Cerebellar nuclear complex (tissue), 1 donor: Measurements from ENCODE around the gene ALDH4A1.

Experiments used
- DNase-seq, 2 experiments: peaks; one replicate each; lab custom pipeline; 2025; lab: John Stamatoyannopoulos, UW

Gene ALDH4A1

DNA sequence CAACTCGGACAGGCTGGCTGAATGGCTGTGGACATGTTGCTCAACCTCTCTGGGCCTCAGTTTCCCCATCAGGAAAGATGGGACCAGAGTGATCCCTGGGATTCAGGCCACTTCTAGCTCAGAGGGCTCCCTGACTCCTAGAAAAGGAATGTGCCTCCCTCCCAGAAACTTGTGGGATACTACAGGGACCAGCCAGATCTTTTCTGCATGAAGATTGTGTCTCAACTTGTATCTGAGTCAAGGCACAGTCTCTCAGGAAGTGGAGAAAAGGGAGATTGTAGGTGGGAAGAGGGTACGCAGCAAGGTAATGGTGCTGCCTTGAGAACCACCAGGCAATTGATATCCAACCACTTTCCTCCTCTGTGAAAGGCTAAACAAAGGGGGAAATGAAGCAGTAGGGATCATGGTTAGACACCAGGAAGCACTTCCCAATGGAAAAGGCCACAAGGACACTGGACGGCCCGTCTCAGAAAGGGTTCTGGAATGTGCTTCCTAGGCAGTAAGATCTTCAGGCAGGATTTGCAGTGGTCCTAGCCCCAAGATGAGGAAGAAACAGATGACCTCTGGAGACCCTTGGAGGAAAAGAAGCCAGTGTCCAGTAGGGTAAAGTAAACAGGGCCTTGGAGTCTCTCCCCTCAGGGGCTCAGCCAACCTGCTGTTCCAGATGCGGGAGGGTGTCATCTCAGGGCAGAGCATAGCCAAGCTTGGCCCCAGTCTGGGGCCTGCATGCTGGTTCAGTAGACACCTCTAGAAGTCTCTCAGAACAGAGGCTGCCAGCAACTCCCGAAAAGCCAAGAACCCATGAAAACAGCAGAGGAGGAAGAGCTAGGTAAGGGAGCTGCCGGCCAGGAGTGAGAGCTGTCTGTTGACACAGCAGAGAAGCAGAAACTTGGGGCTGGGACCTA is 37.3 kb upstream of the ALDH4A1 start:
- no peak for DNase-seq

DNA sequence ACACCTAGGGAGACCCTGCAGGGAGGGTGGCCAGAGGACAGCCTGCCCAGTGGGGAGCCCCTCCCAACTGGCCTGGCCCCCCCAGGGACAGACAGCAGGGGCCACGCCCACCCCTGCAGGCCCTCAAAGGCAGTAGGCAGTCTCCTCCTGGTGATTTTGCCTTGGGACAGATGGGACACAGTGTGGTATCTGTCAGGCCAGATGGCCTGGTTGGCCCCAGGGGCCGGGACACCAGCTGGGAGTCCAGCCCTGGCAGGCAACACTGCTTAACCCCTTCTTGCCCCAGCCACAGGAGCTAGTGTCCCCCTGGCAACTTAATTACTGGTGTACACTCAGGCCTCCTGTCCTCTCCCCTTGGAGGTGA is 36.3 kb upstream of the ALDH4A1 start:
- DNase-seq: no peak

DNA sequence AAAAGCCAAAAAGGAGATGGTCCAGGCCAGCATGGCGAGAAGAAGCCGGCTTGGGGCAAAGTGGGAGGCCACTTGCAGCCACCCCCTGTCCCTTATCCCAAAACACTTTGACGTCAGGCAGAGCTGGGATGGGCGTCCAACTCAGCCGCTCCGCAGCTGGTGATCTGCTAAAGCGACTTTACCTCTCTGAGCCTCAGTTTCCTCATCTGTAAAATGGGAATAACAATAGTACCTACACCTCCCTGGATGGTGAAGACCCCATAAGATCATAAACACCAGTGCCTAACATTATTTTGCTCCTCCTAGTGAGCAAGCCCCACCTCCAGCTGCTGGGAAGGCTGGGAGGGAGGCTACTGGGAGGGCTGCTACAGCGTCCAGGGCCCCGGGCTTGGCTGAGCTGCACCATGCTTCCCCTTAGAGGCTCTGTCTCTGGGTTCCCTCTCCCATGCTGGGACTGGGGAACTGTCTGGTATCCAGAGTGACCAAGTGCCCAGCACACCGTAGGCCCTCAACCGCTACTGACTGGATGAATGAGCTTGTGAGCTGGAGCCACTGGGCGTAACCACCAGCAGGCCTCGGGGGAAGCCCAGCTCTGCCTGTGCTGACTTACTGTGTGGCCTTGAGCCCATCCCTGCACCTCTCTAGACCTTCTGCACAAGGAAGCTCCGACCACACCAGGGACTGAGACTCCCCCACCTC is 35.8 kb upstream of the ALDH4A1 start:
- DNase-seq: no peak

DNA sequence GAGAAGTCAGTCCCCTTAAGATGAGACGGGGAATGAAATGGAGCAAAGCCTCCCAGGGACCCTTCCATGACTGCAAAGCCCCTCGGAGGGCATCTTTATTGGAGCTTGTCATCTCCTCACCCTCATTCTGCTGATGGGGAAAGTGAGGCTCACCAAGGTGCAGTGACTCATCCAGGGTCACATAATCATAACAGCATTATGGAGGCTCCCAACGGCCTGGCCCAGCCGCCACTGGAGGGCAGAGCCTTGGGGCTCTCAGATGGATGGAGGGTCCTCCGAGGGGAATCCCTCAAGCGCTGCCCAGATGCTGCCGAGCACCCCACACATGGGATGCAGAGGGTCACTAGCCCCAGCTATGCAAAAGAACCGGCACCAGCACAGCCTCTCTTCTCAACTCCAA is 35.2 kb upstream of the ALDH4A1 start:
- DNase-seq: no peak

DNA sequence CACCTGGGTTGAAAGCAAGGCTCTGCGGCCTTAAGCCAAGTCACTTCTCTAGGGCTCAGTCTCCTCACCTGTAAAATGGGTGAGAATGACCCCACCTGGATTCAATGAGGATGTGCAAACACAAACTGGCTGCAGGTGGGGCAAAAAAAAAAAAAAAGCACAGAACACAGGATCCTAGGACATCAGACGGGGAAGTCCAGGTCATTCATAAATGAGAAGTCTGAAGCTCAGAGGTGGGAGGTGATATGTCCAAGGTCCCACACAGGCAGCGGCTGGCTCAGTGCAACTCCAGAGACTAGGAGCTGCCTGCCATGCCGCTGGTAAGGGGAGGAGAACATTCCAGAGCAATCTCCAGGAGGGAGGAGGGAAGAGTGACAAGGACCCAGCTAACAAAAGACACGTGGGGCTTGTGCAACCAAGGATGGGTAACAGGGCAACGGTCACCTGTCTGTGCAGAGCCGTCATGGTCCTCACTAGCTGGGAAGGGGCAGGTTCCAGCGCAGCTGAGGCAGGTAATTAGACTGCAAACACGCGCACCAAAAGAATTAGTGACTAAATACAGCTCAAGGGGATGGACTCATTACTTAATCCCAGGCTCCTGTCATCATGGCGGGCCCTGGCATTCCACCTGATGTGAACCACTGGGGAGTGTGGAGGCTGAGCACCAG is 34.6 kb upstream of the ALDH4A1 start:
- DNase-seq: no peak

DNA sequence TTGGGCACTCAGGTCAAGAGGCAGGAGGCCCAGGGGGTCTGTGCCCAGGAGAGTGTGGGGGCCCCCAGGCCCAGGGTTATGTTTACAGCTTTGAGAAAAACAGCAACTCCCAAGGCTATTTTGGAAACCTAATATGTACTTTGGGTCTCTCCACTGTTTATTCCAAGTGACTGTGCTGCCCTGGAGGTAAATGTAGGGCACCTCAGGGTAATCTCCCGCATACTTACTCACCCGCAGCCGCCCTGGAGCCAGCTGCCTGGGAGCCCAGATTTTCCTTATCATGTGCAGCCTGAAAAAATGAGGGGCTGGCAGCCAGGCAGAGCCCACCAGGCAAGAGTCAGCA is 34.1 kb upstream of the ALDH4A1 start:
- no peak for DNase-seq

DNA sequence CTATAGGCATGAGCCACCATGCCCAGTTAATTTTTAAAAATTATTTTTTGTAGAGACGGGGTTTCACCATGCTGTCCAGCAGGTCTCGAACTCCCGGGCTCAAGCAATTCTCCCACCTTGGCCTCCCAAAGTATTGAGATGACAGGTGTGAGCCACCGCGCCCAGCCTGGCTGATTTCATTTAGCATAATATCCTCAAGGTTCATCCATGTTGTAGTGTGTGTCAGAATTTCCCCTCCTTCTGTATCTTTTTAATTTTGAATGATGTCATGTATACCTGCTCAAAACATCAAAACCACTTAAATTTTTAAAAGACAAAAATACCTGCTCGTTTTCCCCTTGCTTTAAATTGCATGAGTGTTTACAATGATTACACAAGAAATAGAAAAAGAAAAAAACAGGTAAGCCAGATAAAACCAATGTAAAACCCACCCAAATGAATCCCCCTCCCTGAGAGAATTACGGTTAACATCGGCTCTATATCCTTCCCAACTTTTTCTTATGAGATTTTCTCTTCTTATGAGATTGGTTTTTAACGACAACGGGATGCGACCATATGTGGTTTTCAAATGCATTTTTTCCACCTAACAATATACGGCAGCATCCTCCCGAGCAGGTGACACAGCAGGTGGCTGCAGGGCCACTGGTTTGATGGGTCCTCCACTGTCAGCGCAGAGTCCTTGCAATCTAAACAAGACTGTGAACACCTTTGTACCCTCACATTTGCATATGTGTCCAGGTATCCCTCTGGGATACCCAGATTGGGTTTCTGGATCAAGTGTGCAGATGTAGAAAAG is 32.0 kb upstream of the ALDH4A1 start:
- no peak for DNase-seq

DNA sequence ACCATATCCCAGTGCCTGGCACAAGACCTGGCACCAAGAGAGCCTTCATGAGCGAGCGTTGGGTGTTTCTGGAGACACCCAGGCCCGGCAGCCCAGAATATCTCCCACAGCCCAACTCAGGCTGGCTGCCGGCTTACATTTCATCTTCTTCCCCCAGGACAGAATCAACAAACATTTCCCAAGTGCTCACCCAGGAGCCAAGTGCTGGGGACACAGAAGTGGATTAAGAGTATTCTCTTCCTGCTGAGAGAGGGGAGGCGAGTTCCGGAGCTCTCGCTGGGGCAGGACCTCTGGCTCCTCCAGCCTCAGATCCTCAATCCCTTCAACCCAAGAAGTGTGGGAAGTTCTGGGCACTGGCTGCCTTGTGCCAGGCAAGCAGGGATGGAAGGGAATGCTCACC is 30.5 kb upstream of the ALDH4A1 start:
- no peak for DNase-seq

DNA sequence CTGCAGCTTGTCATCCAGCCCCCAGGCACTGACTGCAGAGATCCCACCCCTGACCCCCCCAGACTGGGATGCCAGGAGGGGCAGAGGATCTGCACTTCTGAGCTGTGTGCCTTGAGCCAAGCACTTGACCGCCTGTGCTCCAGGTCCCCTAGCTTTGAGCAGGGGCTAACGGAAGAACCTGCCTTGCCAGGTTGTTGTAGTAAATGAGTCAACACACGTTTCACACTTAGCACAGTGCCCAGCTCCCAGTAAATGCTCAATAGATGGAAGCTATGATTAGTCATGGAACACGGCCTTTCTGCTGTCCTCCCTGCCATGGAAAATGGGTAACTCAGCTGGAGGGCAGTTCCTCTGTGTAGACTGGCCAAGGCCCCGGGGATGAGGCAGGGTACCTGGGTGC is 30.0 kb upstream of the ALDH4A1 start:
- no peak for DNase-seq

DNA sequence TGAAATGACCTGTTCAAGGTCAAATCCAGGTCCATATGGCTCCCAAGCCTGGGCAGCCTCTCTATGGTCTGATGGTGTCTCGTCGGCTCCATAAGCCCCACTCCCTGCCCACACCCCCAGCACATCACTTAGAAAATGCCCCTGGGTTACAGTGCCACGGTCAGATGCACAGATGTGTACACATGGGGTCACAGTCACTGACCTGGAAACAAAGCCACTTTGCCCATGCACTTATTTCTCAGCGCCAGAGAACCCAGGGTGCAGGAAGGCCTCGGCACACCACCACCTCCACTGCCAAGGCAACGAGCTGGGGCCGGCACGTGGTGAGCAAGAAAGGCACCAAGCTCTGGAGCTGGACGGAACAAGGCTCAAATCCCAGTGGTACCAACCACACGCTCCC is 29.4 kb upstream of the ALDH4A1 start:
- DNase-seq: no peak

DNA sequence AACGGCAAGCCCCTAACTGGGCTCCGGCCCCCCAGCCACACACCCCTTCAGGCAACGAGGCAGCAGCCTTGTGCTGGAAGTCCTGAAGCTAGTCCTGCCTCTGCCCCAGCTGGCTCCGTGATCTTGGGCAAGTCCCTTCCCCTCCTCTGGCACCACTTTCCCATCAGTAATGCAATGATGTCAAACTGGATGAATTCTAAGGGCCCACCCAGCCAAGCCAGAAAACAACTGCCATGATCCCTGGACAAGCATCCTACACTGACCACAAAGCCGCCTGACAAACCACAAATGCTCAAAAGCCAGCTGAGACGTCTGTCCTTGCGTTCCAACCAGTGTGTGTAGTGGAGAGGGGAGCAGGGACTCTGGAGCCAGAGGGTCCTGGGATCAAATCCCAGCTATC is 27.3 kb upstream of the ALDH4A1 start:
- DNase-seq: no peak

DNA sequence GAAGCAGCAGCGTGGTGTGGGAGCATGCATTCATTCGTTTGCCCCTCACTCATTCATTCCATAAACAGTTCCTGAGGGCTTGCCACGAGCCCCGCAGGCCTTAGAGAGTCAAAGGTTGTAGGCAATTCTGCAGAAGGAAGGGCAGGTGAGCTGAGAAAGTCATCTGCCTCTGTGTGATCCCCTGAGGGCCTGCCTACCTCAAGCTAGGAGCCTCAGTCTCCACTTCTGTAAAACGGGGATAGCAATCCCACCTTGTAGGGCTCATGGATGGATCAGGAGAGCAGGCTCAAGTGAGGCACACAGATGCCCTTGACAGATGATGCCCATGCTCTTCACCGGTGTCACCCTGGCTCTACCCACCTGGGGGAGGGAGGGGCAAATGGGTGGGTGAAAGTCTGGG is 26.6 kb upstream of the ALDH4A1 start:
- DNase-seq: no peak

DNA sequence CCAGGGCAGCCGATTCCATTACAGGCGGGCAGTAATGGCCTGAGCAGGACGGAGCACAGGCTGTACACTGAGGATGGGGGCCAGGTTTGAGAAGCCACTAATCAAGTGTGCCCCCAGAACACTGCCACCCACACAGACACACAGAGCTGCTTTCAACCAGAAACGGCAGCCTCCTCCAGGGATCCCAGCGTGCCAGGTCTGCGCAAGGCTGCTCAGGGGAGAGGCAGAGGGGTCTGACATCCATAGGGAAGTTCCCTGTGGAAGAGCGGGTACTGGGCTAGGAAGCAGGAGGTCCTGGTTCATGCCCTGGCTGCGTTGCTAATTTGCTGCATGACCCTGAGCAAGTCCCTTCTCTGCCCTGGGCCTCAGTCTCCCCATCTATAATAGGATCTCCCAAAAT is 26.1 kb upstream of the ALDH4A1 start:
- DNase-seq: no peak

DNA sequence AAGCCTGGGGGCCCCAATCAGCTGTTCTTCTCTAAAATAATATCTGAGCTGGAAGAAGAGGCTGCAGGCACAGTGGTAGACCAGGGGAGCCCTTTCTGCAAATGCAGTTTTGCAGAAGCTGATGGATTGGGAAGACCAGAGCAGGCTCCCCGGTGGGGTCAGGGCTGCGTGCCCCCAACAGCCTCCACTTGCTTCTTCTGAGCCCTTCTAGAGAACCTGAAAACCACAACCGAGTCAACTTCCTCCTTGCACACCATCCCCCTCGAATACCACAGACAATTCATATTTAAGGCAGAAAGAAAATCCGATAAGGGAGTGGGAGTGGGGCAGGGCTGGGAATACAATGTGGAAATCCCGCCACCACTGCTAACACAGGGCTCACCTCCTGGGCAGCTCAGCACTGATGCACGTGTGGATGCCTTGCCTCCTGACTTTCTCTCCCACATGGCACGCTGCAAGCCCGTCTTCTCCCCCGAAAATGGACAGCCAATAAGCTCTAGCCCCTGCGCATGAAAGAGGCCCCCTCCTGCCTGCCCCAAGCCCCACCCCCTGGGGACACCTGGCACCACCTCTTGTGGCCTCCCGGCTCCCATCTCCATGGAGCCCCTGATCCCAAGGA is 25.4 kb upstream of the ALDH4A1 start:
- DNase-seq: no peak

DNA sequence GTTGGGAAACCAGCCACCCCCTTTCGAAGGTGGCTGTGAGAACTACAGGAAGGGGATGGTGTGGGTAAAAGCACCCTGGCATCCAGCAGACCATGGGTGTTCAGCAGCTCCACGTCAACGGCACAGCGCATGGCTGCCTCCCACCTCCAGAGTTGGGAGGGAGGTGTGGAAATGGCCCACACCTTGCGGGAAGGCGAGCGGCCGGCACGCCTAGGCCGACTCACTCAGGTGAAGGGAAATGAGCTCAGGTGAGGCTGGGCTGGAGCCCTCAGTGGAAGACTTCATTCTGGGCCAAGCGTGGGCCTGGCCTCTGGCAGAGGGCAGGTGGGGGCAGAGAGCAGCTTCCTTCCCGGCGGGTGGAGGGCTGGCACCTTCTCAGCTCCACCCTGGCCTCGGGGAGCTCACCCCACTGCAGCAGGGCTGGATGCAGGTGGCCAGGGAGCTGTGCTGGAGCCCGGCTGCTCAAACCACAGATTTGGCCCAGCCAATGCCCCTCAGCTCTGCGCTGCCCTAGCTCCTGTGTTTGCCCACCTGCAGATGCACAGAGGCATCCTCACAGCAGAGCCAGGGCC is 24.8 kb upstream of the ALDH4A1 start:
- no peak for DNase-seq

DNA sequence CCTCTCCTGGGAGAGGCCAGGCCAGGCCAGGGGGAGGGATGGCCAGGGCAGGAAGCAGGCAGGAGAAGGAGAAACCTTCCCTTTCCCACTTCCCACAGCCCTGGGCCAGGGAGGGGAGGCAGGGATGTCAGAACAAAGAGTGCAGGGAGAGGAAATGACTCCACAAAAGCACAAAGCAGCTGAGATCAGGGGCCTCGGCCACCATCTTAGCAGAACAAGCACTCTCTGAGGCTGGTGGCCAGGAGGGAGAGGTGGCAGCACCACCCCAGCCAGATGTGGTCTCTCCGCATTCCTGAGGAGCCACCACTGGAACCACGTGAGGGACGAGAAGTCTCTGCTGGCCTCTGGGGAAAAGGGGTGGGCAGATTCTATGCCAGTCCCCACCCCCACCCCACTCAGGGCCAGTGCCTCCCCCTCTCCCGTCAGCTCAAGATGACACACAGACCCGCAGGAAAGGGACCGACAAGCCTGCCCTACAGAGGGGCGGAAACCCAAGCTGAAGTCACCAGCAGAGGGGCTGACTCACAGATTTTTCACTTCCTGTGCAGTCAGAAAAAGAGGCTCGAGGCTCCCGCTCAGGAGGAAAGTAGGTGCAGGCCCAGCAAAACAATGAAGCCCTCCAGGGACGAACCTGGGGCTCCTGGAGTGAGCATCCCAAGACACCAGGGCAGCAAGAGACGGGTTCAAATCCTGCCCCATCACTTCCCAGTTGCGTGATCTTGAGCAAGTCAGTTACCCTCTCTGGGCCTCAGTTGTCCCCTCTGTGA is 24.1 kb upstream of the ALDH4A1 start:
- DNase-seq: no peak

DNA sequence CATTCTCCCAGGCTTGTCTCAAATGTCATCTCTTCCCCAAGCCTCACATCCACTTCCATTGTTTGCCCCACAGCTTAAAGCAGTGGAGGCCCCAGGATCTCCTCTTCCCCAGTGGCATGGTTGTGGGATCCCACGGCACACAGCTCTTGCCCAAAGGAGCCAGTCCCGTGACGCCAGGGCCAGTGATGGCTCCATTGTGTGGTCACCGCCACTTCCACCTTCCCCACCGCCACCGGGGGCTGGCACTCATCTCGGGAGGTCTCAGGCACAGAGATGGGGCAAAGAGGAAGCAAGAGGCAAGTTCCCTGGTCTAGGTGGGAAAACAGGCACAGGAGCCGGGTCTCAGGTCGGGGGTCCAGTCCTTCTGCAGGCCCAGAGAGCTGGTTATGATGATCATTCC is 22.9 kb upstream of the ALDH4A1 start:
- DNase-seq: no peak

DNA sequence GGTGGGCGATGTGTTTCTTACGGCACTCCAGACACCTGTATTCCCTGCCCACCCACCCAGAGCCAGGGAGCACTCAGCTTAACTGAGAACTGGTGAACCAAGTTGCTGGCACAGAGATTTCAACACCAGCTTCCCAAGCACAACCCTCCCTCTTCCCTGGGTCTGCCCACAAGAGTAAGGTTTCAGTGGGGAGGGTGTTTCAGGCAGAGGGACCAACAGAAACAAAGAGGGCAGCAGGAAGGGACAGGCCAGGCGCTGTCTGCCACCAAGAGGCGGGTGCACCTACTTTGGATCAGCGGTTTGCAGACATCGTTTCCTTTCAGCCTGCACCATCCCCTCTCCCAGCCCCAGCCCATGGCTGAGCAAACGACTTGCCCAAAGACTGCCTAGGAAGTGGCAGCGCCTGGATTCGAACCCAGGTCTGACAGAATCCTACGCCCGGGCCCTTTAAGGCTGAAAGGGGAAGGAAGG is 21.9 kb upstream of the ALDH4A1 start:
- DNase-seq: no peak

DNA sequence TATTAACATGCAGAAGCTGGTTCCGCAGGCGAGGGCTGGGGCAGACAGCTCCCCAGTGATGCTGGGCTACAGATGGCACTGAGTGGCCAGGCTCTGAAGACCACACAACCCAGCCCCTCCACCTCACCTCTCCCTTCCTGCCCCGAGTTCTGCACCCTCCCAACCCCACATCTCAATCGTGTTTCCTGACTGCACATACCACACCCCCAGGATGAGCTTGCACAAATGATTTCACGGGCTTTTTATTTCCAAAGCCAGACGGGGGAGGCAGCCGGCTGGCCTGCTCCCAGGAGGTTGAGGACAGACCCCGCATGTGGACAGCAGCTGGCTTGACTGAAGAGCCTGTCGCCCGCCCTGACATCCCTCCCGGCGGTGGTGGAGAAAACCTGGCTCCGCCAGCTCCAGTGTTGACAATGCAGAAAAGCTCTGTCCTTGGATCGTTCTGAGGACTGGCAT is 21.4 kb upstream of the ALDH4A1 start:
- no peak for DNase-seq
